Panc1 (cell line): ENCODE results near the gene SDCBP2. TPM values are rescaled to one million over a fixed set of nuclear protein-coding genes. Genes with fewer than 3 reads are reported as not detected.
A peak's percentile ranks its signal among the peaks of the same experiment; 100 is the strongest.

Experiments used
- ATAC-seq: fragments of 200-7000 bp; cut with Tn5 transposase; 2 replicates; pipeline ENCODE4 v1.9.1; 2020; ENCODE audit warnings: mild to moderate bottlenecking, moderate library complexity
- BruUV-seq: library from RNA; stranded (reverse); fragments of 400-500 nt; replicated peaks from 2 replicates; lab custom pipeline; 2021; lab: Mats Ljungman, UMichigan
- CTCF ChIA-PET: fragments of 300-600 bp; sonication (Branson Sonifier 250); formaldehyde crosslinking; loops from one replicate; lab custom pipeline; 2022; ENCODE audit warnings: antibody characterized with exemption; lab: Charles Lee
- POLR2A ChIA-PET: fragments of 300-600 bp; sonication (Branson Sonifier 250); formaldehyde crosslinking; loops from one replicate; lab custom pipeline; 2022; ENCODE audit warnings: antibody characterized with exemption; lab: Charles Lee
- DNase-seq: peaks from one replicate; pipeline ENCODE4 v3.0.0-alpha.2; 2010; ENCODE audit warnings: low read depth, low spot score
- H3K27ac ChIP-seq: 2 replicates; pipeline ENCODE4 v1.5.1; 2011; ENCODE audit warnings: mild to moderate bottlenecking, low read length, inconsistent platforms
- H3K27me3 ChIP-seq: fragments of 200-500 bp; sonication (Bioruptor generic); 2 replicates; pipeline ENCODE4 v1.6.0; 2014; ENCODE audit warnings: low read length, inconsistent platforms; ENCODE audit not compliant: control insufficient read depth, insufficient read depth
- H3K36me3 ChIP-seq: fragments of 200-500 bp; sonication (Bioruptor generic); 2 replicates; pipeline ENCODE4 v1.5.1; 2014; ENCODE audit warnings: inconsistent platforms, mild to moderate bottlenecking, low read length, moderate library complexity; ENCODE audit not compliant: control insufficient read depth, insufficient read depth
- H3K4me1 ChIP-seq: 2 replicates; pipeline ENCODE4 v1.5.1; 2011; ENCODE audit warnings: inconsistent platforms, mild to moderate bottlenecking, low read length, moderate library complexity; ENCODE audit not compliant: control insufficient read depth, insufficient read depth
- H3K4me3 ChIP-seq, 2 experiments: 2 replicates each; pipeline ENCODE4 v1.5.1; 2011 to 2012; ENCODE audit warnings: low read depth in 2 of 2, low read length in 2 of 2, mild to moderate bottlenecking in 2 of 2, inconsistent platforms in 1 of 2, moderate library complexity in 1 of 2
- H3K9me3 ChIP-seq: fragments of 200-500 bp; sonication (Bioruptor generic); 2 replicates; pipeline ENCODE4 v1.5.1; 2014; ENCODE audit warnings: low read depth, mild to moderate bottlenecking, inconsistent platforms, low read length, moderate library complexity; ENCODE audit not compliant: control insufficient read depth, insufficient read depth
- CTCF ChIP-seq: fragments of 450-650 bp; IDR thresholded peaks from 2 replicates; pipeline ENCODE4 v1.5.1; 2017; ENCODE audit warnings: mild to moderate bottlenecking
- POLR2AphosphoS5 ChIP-seq: IDR thresholded peaks from 2 replicates; pipeline ENCODE4 v1.6.1; 2012; ENCODE audit warnings: mild to moderate bottlenecking, low read depth, low read length, moderate library complexity
- REST ChIP-seq, 2 experiments: IDR thresholded peaks; 2 replicates each; pipeline ENCODE4 v1.6.1; 2011 to 2012; ENCODE audit warnings: low read depth in 2 of 2, control low read depth in 1 of 2, low read length in 1 of 2, mild to moderate bottlenecking in 1 of 2, moderate library complexity in 1 of 2; ENCODE audit not compliant: insufficient read depth in 1 of 2
- SIN3A ChIP-seq: IDR thresholded peaks from 2 replicates; pipeline ENCODE4 v1.6.1; 2012; ENCODE audit warnings: low read depth, mild to moderate bottlenecking, low read length, moderate library complexity, borderline replicate concordance; ENCODE audit not compliant: insufficient read depth
- TCF7L2 ChIP-seq: IDR thresholded peaks from 2 replicates; pipeline ENCODE4 v1.6.1; 2011; ENCODE audit warnings: mild to moderate bottlenecking, low read depth, low read length, inconsistent platforms
- in situ Hi-C: cut with HindIII; loops from 2 replicates; pipeline ENCODE4 v1.10.0; 2016; ENCODE audit warnings: low sequenced_read_pairs, low pct_unique_long_range_greater_than_20kb
- intact Hi-C: fragments of 100-400 bp; cut with micrococcal nuclease; formaldehyde crosslinking; loops from one replicate; pipeline ENCODE4 v1.10.0; 2022; ENCODE audit not compliant: unreplicated experiment
- total RNA-seq: library from RNA; stranded (reverse); gene quantifications from one replicate; pipeline ENCODE4 v1.2.1, GENCODE V29; 2021; ENCODE audit not compliant: unreplicated experiment

SDCBP2 gene
- total RNA-seq, 1 experiment from 2014 or later: 1.8 TPM

DNA sequence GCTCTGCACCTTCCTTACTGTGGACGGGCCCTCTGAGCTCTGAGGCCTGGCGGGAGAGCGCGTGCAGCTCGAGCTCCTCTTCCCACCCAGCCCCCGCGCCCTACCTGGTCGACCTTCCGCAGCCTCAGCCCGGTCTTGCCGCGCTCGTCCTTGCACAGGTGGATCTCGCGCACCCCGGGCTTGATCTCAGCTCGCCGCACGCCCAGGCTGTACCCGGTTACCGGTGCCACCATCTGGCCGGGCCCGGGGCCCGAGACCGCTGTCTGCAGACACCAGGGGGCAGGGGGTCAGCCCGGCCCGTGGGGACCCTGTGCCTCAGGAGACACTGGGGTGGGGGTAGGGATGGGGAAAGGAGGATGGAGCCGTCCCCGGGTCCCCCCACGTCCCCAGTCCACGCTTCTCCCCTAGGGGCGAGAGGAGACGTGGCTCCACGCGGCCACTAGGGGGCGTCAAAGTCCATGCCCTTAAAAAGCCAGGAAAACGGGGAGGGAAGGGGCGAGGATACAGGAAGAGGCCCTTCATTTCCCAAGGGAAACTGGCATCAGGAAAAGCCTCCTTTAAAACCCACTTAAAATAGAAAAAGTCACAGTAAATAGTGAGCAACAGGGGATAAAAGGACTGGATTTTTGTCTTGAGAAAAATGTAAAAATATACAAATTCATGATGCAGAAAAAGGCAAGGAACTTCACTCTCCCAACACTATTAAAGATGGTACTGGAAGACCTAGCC is 15.5 kb downstream of the SDCBP2 start:
- peak; percentile 35 for DNase-seq
- peak; percentile 81 for ATAC-seq
- in situ Hi-C loops (no loop called here), intact Hi-C loops (loop anchor here (1.0 kb wide), 1 partner anchor 124 kb away; no protein-coding TSS in a partner anchor)
- no peak overlapping the region for H3K4me3 ChIP-seq
- H3K4me1 ChIP-seq: peaks cover 9% of the 10 kb centered on the region; the same call in 1 of the 2 replicates
- no peaks in the 10 kb centered on the region for H3K36me3 ChIP-seq
- no peaks in the 10 kb centered on the region for H3K9me3 ChIP-seq
- ChIA-PET CTCF (no interaction called here), POLR2A (no interaction called here)
- no TSS peak for BruUV-seq
- peak overlapping the region; percentile 11; the same call in 1 of the 2 replicates for H3K27ac ChIP-seq
- TF ChIP-seq POLR2AphosphoS5 (no peak), CTCF (peak; percentile 95)
- H3K27me3 ChIP-seq: no peaks in the 10 kb centered on the region

GRCh38 chr20:1312904-1313235 is 16.1 kb downstream of the SDCBP2 start:
- Histone ChIP-seq H3K4me3 (no peak overlapping the region), H3K27ac (no peak overlapping the region), H3K36me3 (no peaks in the 10 kb centered on the region), H3K4me1 (peaks cover 9% of the 10 kb centered on the region; the same call in 1 of the 2 replicates), H3K27me3 (no peaks in the 10 kb centered on the region), H3K9me3 (no peaks in the 10 kb centered on the region)
- DNase-seq: no peak
- no TSS peak for BruUV-seq
- TF ChIP-seq POLR2AphosphoS5 (no peak), SIN3A (no peak), REST (IDR thresholded peaks at IDR 0.05; ENCODE audit: insufficient read depth in 1 of 2, low read depth in 2 of 2, low read length in 1 of 2) (no peak)
- intact Hi-C loops (loop anchor here (1.0 kb wide), 1 partner anchor 124 kb away; no protein-coding TSS in a partner anchor), in situ Hi-C loops (no loop called here)
- ATAC-seq: 0 out of 2 replicates have a peak, but pooled peaks have one; percentile 7
- POLR2A ChIA-PET: no interaction called here
- CTCF ChIA-PET: interaction anchor here (0.8 to 1.2 kb wide), 2 partner anchors 156 to 191 kb away, joined by 3 read pairs; no protein-coding TSS in a partner anchor

DNA sequence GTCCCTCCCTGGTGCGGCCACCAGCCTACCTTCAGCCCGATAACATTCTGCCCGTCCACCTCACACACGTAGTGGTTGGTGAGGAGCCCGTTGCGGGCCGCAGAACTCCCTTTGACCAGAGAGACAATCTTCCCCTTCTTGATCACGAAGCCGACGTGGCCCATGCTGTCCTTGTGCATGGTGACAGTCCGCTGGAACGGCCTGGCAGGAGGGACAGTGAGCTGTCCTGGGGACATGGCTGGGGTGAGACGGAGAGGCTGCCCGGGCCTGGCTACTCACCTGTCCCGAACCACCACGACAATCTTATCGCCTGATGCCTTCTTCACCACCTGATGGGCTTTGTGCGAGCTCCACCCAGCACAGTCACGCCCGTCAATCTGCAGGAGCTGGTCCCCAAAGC is 16.6 kb downstream of the SDCBP2 start:
- Histone ChIP-seq H3K27ac (no peak overlapping the region), H3K4me3 (no peak overlapping the region), H3K4me1 (peaks cover 4% of the 10 kb centered on the region; the same call in 1 of the 2 replicates), H3K36me3 (no peaks in the 10 kb centered on the region), H3K27me3 (no peaks in the 10 kb centered on the region), H3K9me3 (no peaks in the 10 kb centered on the region)
- TF ChIP-seq CTCF: no peak
- TF ChIP-seq SIN3A: no peak
- no peak for TF ChIP-seq POLR2AphosphoS5
- no peak for TF ChIP-seq TCF7L2
- TF ChIP-seq REST (IDR thresholded peaks at IDR 0.05; ENCODE audit: insufficient read depth in 1 of 2, low read depth in 2 of 2, low read length in 1 of 2): no peak
- ATAC-seq: no peak
- POLR2A ChIA-PET: no interaction called here
- intact Hi-C loops (no loop called here), in situ Hi-C loops (no loop called here)
- no TSS peak for BruUV-seq
- CTCF ChIA-PET: interaction anchor here (0.8 to 1.2 kb wide), 2 partner anchors 156 to 192 kb away, joined by 3 read pairs; no protein-coding TSS in a partner anchor
- no peak for DNase-seq
